ENCODE measurements around the gene CHCHD4. TPM values are rescaled to one million over a fixed set of nuclear protein-coding genes. Genes with fewer than 3 reads are reported as not detected.

The CHCHD4 gene
- total and polyA plus RNA-seq, 2 of the 8 experiments (the other 6 are each of a cell fraction or from before 2014, with no cell fraction given), result 15.0 to 22.3 TPM

GRCh38 chr3:14092464-14092863, 32.2 kb downstream of the CHCHD4 start:
- H4K20me1 ChIP-seq (replicated peaks in 1 of 2; ENCODE audit: control insufficient read depth in 1 of 2, insufficient read depth in 2 of 2, low read length in 2 of 2), result no peaks in the 10 kb centered on the region
- H2BK20ac ChIP-seq (ENCODE audit: low read length), result no peak overlapping the region
- no peaks in the 10 kb centered on the region for H3K79me2 ChIP-seq (ENCODE audit: control insufficient read depth in 1 of 2, insufficient read depth in 2 of 2, low read length in 2 of 2)
- no peak overlapping the region for H3K27ac ChIP-seq (ENCODE audit: low read depth, low read length)
- H3K79me1 ChIP-seq (ENCODE audit: low read depth, low read length), result no peaks in the 10 kb centered on the region
- H2BK120ac ChIP-seq (replicated peaks; ENCODE audit: low read depth, low read length), result no peak overlapping the region
- H3K23ac ChIP-seq (ENCODE audit: insufficient read length), result no peak overlapping the region
- no peak for TF ChIP-seq ATF2 (IDR thresholded peaks at IDR 0.05; ENCODE audit: low read length)
- POLR2A ChIA-PET (ENCODE audit: partially characterized antibody), result no interaction called here
- H4K91ac ChIP-seq (replicated peaks; ENCODE audit: insufficient read length, low read length), result no peak overlapping the region
- H3K14ac ChIP-seq (ENCODE audit: insufficient read length), result no peak overlapping the region
- H3K4me3 ChIP-seq (ENCODE audit: extremely low read depth in 1 of 4, insufficient read depth in 2 of 4, low read depth in 3 of 4, low read length in 4 of 4), result no peak overlapping the region
- DNase-seq (ENCODE audit: low read depth in 1 of 2, low spot score in 2 of 2) (no peak), FAIRE-seq (no peak)
- H2BK12ac ChIP-seq (ENCODE audit: low read depth, low read length), result no peak overlapping the region
- H2AK5ac ChIP-seq (ENCODE audit: low read depth, low read length), result no peak overlapping the region
- no peak overlapping the region for H3K4me2 ChIP-seq (ENCODE audit: insufficient read depth in 1 of 2, low read depth in 2 of 2, low read length in 2 of 2)
- H3K4me1 ChIP-seq (replicated peaks in 1 of 4; ENCODE audit: control insufficient read depth in 3 of 4, insufficient read depth in 4 of 4, low read length in 3 of 4), result no peaks in the 10 kb centered on the region
- H4K8ac ChIP-seq (ENCODE audit: extremely low read depth, insufficient read depth, low read length), result no peak overlapping the region
- H2AFZ ChIP-seq (ENCODE audit: low read length), result no peak overlapping the region
- H3K23me2 ChIP-seq (ENCODE audit: low read depth, low read length), result no peaks in the 10 kb centered on the region
- H3K9ac ChIP-seq (replicated peaks in 1 of 4; ENCODE audit: extremely low read depth in 1 of 4, low read depth in 3 of 4, low read length in 3 of 4), result no peak overlapping the region
- no peak overlapping the region for H4K5ac ChIP-seq (ENCODE audit: insufficient read length, low read depth, low read length)
- 97% methylated on average over 2 of the region's 2 CpGs; no CpG with 5 or more reads in 1 of the 2 experiments for WGBS, 2 experiments (ENCODE audit: extremely low coverage in 1 of 2, insufficient coverage in 1 of 2, insufficient read length in 1 of 2, insufficient replicate concordance in 2 of 2, low coverage in 1 of 2, low lambda C conversion rate in 2 of 2, missing lambda C conversion rate in 1 of 2)
- H3K27me3 ChIP-seq (replicated peaks in 1 of 4; ENCODE audit: control insufficient read depth in 3 of 4, extremely low read depth in 1 of 4, insufficient read depth in 3 of 4, low read length in 3 of 4), result no peaks in the 10 kb centered on the region
- H3K36me3 ChIP-seq (ENCODE audit: control insufficient read depth in 2 of 4, insufficient read depth in 4 of 4, low read length in 3 of 4), result no peaks in the 10 kb centered on the region
- H3K56ac ChIP-seq (replicated peaks; ENCODE audit: insufficient read length, low read depth, low read length), result no peak overlapping the region
- no peak overlapping the region for H2BK15ac ChIP-seq (ENCODE audit: low read length)
- H3K9me3 ChIP-seq (ENCODE audit: insufficient read depth in 2 of 2, low read depth in 1 of 2, low read length in 1 of 2), result 0 out of 4 replicates have a peak, but pooled peaks cover 5 to 8% of the 10 kb centered on the region in 2 experiments
- H2BK5ac ChIP-seq (ENCODE audit: low read depth, low read length), result no peak overlapping the region
- CTCF ChIA-PET (ENCODE audit: partially characterized antibody), result interaction anchor here (0.5 to 2.0 kb wide), 3 partner anchors 22 to 486 kb away, joined by 4 to 9 read pairs (median 8); no protein-coding TSS in a partner anchor
- H3K4ac ChIP-seq (replicated peaks; ENCODE audit: insufficient read length, low read depth, low read length), result no peak overlapping the region
- H3K18ac ChIP-seq (ENCODE audit: extremely low read depth, low read length), result no peak overlapping the region

All from H1 (cell line).